Endometrial microvascular endothelial cells (primary cell): Measurements from ENCODE around the gene EPB41L5. TPM values are rescaled to one million over a fixed set of nuclear protein-coding genes. Genes with fewer than 3 reads are reported as not detected.
"Not testable (repeated sequence)": the region's sequence is repeated elsewhere in the genome, so short reads cannot be mapped to it uniquely, and the experiment has no call there.

Experiments used
- in situ Hi-C: cut with HindIII; loops from 2 replicates; pipeline ENCODE4 v1.10.0; 2017; ENCODE audit warnings: low sequenced_read_pairs, low pct_unique_long_range_greater_than_20kb; ENCODE audit errors: inconsistent ontology term
- total RNA-seq: library from RNA; depleted of rRNA; stranded (reverse); fragments of >200 nt; gene quantifications from one replicate; pipeline ENCODE4 v1.2.3, GENCODE V29; 2015; ENCODE audit errors: inconsistent ontology term

Gene EPB41L5
- total RNA-seq, 1 donor from 2014 or later, result 4.5 TPM

- in situ Hi-C loops, result no loop called here
Measured at GRCh38 chr2:120026890-120027289, 14.0 kb downstream of the EPB41L5 start.

DNA sequence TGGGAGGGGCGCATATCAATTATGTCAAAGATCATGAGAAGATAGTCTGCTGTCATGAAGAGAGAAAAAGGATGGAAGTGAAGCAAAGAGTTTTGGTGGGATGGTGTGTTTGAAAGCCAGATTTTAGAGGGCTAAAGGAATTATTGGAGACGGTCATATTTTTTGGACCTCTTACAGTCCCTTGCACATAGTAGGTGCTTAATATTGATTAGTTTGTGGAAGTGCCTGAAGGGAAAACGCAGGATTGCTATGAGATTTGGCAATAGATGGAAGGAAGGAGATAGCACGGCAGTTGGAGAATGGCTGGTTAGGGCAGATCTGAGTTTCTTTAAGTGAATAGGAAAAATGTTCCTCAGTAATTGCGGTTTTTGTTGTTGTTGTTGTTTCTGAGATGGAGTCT is 15.9 kb downstream of the EPB41L5 start:
- in situ Hi-C loops, result no loop called here

GRCh38 chr2:120029672-120030640 is 17.1 kb downstream of the EPB41L5 start:
- in situ Hi-C loops, result no loop called here

DNA sequence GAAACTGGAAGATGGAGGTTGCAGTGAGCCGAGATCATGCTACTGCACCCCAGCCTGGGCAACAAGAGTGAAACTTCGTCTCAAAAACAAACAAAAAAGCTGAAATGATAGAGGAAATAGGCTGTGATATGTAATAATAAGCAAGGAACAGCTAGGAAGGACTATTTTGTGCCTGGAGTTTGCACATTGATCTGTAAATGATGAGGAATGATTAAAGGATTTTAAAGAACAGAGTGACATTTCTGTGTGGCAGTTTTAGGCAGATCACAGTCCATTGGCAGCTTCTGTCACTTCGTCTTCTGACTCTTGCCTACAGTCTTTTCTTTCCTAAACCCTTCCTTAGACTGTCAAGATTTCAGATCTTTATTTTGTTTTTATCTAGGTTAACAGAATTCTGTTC is 19.4 kb downstream of the EPB41L5 start:
- in situ Hi-C loops, result no loop called here

DNA sequence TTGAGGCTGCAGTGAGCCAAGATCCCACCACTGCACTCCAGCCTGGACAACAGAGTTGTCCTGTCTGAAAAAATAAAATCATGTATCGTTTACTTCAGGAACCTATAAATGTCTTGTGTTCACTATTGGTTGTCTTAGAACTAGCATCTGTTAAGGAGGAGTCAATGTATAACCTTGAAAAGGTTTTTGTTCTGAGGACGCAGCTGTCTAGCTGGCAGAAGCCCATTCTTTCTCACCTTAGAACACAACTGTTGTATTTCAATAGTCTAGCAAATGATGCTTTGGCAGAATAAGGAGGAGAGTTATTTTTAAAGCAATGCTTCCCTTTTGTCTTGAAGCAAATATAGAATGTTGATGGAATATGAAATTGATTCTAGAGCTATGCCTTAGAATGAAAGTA is 21.1 kb downstream of the EPB41L5 start:
- in situ Hi-C loops, result no loop called here

- in situ Hi-C loops, result no loop called here
Measured at GRCh38 chr2:120034621-120035020, 21.7 kb downstream of the EPB41L5 start.

GRCh38 chr2:120036145-120036544 is 23.3 kb downstream of the EPB41L5 start:
- in situ Hi-C loops, result no loop called here

DNA sequence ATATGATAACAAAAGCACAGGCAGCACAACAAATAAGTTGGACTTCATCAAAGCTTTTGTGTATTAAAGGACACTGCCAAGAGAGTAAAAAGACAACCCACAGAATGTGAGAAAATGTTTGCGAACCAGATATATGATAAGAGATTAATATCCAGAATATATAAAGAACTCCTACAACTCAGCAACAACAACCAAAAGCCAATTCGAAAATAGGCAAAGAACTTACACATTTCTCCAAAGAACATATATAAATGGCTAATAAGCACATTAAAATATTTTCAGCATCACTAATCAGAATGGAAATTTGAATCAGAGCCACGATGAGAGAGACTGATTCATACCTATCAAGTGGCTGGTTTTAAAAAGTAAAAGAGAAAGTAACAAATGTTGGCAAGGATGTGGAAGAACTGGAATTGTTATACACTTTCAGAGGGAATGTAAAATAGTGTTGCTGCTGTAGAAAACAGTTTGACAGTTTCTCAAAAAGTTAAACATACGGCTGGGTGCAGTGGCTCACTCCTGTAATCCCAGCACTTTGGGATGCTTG is 25.2 kb downstream of the EPB41L5 start:
- in situ Hi-C loops, result no loop called here

- in situ Hi-C loops, result no loop called here
Measured at GRCh38 chr2:120042359-120042758, 29.5 kb downstream of the EPB41L5 start.

DNA sequence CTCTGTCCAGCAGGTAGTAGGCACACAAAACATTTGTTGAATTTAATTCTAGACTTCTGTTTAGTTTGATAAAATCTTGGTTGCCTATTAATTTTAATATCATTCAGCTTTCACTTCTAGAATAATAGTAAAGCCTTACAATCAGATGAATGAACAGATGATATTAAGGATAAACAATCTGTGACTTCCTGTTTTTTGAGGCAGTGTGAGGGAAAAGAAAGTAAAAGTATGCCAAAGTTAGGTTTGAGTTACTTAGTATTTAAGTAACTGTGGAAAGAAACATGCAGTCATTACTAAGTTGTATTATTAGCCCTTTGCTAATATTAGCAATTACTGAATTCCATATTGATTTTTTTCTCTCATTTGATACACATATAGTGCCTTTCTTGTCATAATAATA is 31.5 kb downstream of the EPB41L5 start:
- in situ Hi-C loops, result no loop called here

DNA sequence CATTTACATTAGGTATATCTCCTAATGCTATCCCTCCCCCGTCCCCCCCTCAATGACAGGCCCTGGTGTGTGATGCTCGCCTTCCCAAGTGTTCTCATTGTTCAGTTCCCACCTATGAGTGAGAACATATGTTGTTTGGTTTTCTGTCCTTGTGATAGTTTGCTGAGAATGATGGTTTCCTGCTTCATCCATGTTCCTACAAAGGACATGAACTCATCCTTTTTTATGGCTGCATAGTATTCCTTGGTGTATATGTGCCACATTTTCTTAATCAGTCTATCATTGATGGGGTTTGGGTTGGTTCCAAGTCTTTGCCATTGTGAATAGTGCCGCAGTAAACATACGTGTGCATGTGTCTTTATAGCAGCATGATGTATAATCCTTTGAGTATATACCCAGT is 32.9 kb downstream of the EPB41L5 start:
- in situ Hi-C loops, result not testable (repeated sequence)

DNA sequence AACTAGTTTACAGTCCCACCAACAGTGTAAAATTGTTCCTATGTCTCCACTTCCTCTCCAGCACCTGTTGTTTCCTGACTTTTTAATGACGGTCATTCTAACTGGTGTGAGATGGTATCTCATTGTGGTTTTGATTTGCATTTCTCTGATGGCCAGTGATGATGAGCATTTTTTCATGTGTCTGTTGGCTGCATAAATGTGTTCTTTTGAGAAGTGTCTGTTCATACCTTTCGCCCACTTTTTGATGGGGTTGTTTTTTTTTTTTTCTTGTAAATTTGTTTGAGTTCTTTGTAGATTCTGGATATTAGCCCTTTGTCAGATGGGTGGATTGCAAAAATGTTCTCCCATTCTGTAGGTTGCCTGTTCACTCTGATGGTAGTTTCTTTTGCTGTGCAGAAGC is 33.4 kb downstream of the EPB41L5 start:
- in situ Hi-C loops, result not testable (repeated sequence)

- in situ Hi-C loops, result no loop called here
Measured at GRCh38 chr2:120052597-120052996, 39.7 kb downstream of the EPB41L5 start.

GRCh38 chr2:120053891-120054290 is 41.0 kb downstream of the EPB41L5 start:
- in situ Hi-C loops, result no loop called here

DNA sequence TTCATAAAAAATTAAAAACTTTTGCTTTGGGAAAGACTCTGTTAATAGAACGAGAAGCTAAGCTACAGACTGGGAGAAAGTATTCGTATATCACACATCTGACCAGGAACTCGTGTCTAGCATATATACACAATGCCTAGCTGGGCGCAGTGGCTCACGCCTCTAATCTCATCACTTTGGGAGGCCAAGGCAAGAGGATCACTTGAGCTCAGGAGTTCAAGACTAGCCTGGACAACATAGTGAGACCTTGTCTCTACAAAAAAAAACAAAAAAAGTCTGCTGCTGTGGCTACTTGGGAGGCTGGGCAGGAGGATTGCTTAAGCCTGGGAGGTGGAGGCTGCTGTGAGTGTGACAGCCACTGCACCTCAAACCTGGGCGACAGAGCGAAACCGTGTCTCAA is 46.6 kb downstream of the EPB41L5 start:
- in situ Hi-C loops, result no loop called here

DNA sequence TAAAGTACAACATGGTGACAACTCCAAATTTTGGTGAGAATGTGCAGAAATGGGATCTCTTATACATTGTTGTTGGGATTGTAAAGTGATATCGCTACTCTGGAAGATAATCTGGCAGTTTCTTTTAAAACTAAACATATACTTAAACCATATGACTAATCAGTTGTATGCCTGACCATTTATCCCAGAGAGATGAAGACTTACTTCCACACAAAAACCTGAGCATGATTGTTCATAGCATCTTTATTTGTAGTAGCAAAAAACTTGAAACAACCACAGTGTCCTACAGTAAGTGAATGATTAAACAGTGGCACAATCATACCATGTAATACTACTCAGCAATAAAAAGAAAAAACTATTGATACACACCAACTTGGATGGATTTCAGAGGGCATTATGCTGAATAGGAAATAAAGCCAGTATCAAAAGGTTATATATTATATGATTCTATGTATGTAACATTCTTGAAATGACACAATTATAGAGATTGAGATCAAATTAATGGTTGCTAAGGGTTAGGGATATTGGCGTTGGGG is 47.3 kb downstream of the EPB41L5 start:
- in situ Hi-C loops, result no loop called here

GRCh38 chr2:120064664-120065063 is 51.8 kb downstream of the EPB41L5 start:
- in situ Hi-C loops, result no loop called here

DNA sequence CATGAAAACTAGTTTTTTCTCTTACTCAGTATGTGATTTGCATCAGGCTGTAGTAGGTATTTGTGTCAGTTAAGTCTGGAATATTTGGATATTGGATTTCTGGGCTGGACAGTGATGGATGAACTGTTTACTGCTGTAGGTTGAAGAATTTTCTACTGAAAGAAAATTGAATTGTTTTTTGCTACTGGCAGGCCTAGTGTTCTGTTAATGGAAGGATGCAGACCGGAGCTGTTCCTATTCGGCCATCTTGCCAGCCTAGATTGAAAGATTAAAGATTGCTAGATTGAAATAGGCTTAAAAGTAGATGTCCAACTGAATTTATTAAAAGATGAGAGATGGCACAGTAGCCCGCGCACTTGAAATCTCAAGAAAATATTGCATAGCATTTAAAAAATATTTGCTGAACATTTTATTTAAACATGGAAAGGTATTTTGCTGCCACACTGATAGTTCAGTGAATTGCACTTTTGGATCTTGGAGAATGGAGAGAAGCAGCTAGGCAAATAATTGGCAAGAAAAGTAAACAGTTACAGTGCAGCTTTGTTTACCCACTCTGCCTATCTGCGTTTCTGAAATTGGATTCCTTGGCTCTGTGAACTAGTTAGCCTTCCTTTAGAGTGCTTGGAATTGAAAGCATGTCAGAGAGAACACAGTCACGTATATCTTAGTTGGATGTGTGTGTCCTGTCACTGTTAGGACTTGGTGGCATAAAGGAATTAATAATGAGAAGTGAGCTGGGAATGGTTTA is 54.1 kb downstream of the EPB41L5 start:
- in situ Hi-C loops, result no loop called here

DNA sequence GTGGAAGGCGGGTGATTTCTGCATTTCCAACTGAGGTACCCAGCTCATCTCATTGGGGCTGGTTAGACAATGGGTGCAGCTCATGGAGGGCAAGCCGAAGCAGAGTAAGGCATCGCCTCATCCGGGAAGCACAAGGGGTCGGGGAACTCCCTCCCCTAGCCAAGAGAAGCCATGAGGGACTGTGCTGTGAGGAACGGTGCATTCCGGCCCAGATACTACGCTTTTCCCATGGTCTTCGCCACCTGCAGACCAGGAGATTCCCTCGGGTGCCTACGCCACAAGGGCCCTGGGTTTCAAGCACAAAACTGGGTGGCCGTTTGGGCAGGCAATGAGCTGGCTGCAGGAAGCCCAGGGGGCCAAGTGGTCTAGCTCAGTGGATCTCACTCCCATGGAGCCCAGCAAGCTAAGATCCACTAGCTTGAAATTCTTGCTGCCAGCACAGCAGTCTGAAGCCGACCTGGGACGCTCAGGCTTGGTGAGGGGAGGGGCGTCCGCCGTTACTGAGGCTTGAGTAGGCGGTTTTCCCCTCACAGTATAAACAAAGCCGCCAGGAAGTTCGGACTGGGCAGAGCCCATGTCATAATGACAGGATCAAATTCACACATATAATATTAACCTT is 55.3 kb downstream of the EPB41L5 start:
- in situ Hi-C loops, result not testable (repeated sequence)
